Measurements from ENCODE around the gene UBE2V1. TPM values are rescaled to one million over a fixed set of nuclear protein-coding genes. Genes with fewer than 3 reads are reported as not detected.

The UBE2V1 gene
- total RNA-seq, 1 experiment from 2014 or later: 65.1 TPM

GRCh38 chr20:50099565-50099991, 13.4 kb downstream of the UBE2V1 start:
- Histone ChIP-seq H3K27me3 (ENCODE audit: control insufficient read depth, insufficient read depth, low read length) (no peaks in the 10 kb centered on the region), H3K36me3 (replicated peaks; ENCODE audit: control insufficient read depth, insufficient read depth, low read length) (peaks cover 9% of the 10 kb centered on the region), H3K4me3 (ENCODE audit: insufficient read depth, low read depth, low read length) (no peak overlapping the region)
- DNase-seq: peak; percentile 43

GRCh38 chr20:50099113-50099512, 13.8 kb downstream of the UBE2V1 start:
- Histone ChIP-seq H3K36me3 (replicated peaks; ENCODE audit: control insufficient read depth, insufficient read depth, low read length) (peaks cover 9% of the 10 kb centered on the region), H3K27me3 (ENCODE audit: control insufficient read depth, insufficient read depth, low read length) (no peaks in the 10 kb centered on the region), H3K4me3 (ENCODE audit: insufficient read depth, low read depth, low read length) (no peak overlapping the region)
- DNase-seq: no peak

- peaks cover 11% of the 10 kb centered on the region for H3K36me3 ChIP-seq (replicated peaks; ENCODE audit: control insufficient read depth, insufficient read depth, low read length)
- H3K27me3 ChIP-seq (ENCODE audit: control insufficient read depth, insufficient read depth, low read length): no peaks in the 10 kb centered on the region
- DNase-seq: no peak
- H3K4me3 ChIP-seq (ENCODE audit: insufficient read depth, low read depth, low read length): no peak overlapping the region
Observed at GRCh38 chr20:50098259-50098658, 14.7 kb downstream of the UBE2V1 start.

GRCh38 chr20:50097843-50098242, 15.1 kb downstream of the UBE2V1 start:
- Histone ChIP-seq H3K36me3 (replicated peaks; ENCODE audit: control insufficient read depth, insufficient read depth, low read length) (peaks cover 11% of the 10 kb centered on the region), H3K27me3 (ENCODE audit: control insufficient read depth, insufficient read depth, low read length) (no peaks in the 10 kb centered on the region), H3K4me3 (ENCODE audit: insufficient read depth, low read depth, low read length) (no peak overlapping the region)
- DNase-seq: no peak

- DNase-seq: no peak
Observed at GRCh38 chr20:50096237-50096636, 16.7 kb downstream of the UBE2V1 start.

GRCh38 chr20:50095476-50096078, 17.4 kb downstream of the UBE2V1 start:
- Histone ChIP-seq H3K27me3 (ENCODE audit: control insufficient read depth, insufficient read depth, low read length) (no peaks in the 10 kb centered on the region), H3K4me3 (ENCODE audit: insufficient read depth, low read depth, low read length) (no peak overlapping the region), H3K36me3 (replicated peaks; ENCODE audit: control insufficient read depth, insufficient read depth, low read length) (peaks cover 11% of the 10 kb centered on the region)
- no peak for DNase-seq

More at GRCh38 chr20:50096237-50096636, 16.7 kb downstream of the UBE2V1 start:
- Histone ChIP-seq H3K36me3 (replicated peaks; ENCODE audit: control insufficient read depth, insufficient read depth, low read length) (peaks cover 11% of the 10 kb centered on the region), H3K4me3 (ENCODE audit: insufficient read depth, low read depth, low read length) (no peak overlapping the region), H3K27me3 (ENCODE audit: control insufficient read depth, insufficient read depth, low read length) (no peaks in the 10 kb centered on the region)

GRCh38 chr20:50094522-50094921, 18.4 kb downstream of the UBE2V1 start:
- no peak for DNase-seq
- Histone ChIP-seq H3K27me3 (ENCODE audit: control insufficient read depth, insufficient read depth, low read length) (no peaks in the 10 kb centered on the region), H3K36me3 (replicated peaks; ENCODE audit: control insufficient read depth, insufficient read depth, low read length) (peaks cover 11% of the 10 kb centered on the region), H3K4me3 (ENCODE audit: insufficient read depth, low read depth, low read length) (no peak overlapping the region)

GRCh38 chr20:50093240-50093639, 19.7 kb downstream of the UBE2V1 start:
- Histone ChIP-seq H3K36me3 (replicated peaks; ENCODE audit: control insufficient read depth, insufficient read depth, low read length) (peaks cover 12% of the 10 kb centered on the region), H3K4me3 (ENCODE audit: insufficient read depth, low read depth, low read length) (no peak overlapping the region), H3K27me3 (ENCODE audit: control insufficient read depth, insufficient read depth, low read length) (no peaks in the 10 kb centered on the region)
- no peak for DNase-seq

GRCh38 chr20:50092436-50092835, 20.5 kb downstream of the UBE2V1 start:
- Histone ChIP-seq H3K36me3 (replicated peaks; ENCODE audit: control insufficient read depth, insufficient read depth, low read length) (peaks cover 12% of the 10 kb centered on the region), H3K4me3 (ENCODE audit: insufficient read depth, low read depth, low read length) (no peak overlapping the region), H3K27me3 (ENCODE audit: control insufficient read depth, insufficient read depth, low read length) (no peaks in the 10 kb centered on the region)
- no peak for DNase-seq

GRCh38 chr20:50089787-50090177, 23.2 kb downstream of the UBE2V1 start:
- Histone ChIP-seq H3K36me3 (replicated peaks; ENCODE audit: control insufficient read depth, insufficient read depth, low read length) (peaks cover 3% of the 10 kb centered on the region), H3K4me3 (ENCODE audit: insufficient read depth, low read depth, low read length) (no peak overlapping the region), H3K27me3 (ENCODE audit: control insufficient read depth, insufficient read depth, low read length) (no peaks in the 10 kb centered on the region)
- DNase-seq: no peak

GRCh38 chr20:50089140-50089786, 23.7 kb downstream of the UBE2V1 start:
- peaks cover 3% of the 10 kb centered on the region for H3K36me3 ChIP-seq (replicated peaks; ENCODE audit: control insufficient read depth, insufficient read depth, low read length)
- DNase-seq: no peak
- no peaks in the 10 kb centered on the region for H3K27me3 ChIP-seq (ENCODE audit: control insufficient read depth, insufficient read depth, low read length)
- no peak overlapping the region for H3K4me3 ChIP-seq (ENCODE audit: insufficient read depth, low read depth, low read length)

- Histone ChIP-seq H3K4me3 (ENCODE audit: insufficient read depth, low read depth, low read length) (no peak overlapping the region), H3K27me3 (ENCODE audit: control insufficient read depth, insufficient read depth, low read length) (no peaks in the 10 kb centered on the region), H3K36me3 (replicated peaks; ENCODE audit: control insufficient read depth, insufficient read depth, low read length) (peaks cover 2% of the 10 kb centered on the region)
- no peak for DNase-seq
Observed at GRCh38 chr20:50088022-50088421, 24.9 kb downstream of the UBE2V1 start.

- DNase-seq: peak; percentile 86
- Histone ChIP-seq H3K36me3 (replicated peaks; ENCODE audit: control insufficient read depth, insufficient read depth, low read length) (peaks cover 7% of the 10 kb centered on the region), H3K27me3 (ENCODE audit: control insufficient read depth, insufficient read depth, low read length) (no peaks in the 10 kb centered on the region), H3K4me3 (ENCODE audit: insufficient read depth, low read depth, low read length) (no peak overlapping the region)
Observed at GRCh38 chr20:50085481-50086365, 27.2 kb downstream of the UBE2V1 start.

- Histone ChIP-seq H3K27me3 (ENCODE audit: control insufficient read depth, insufficient read depth, low read length) (no peaks in the 10 kb centered on the region), H3K4me3 (ENCODE audit: insufficient read depth, low read depth, low read length) (no peak overlapping the region), H3K36me3 (replicated peaks; ENCODE audit: control insufficient read depth, insufficient read depth, low read length) (peaks cover 7% of the 10 kb centered on the region)
- DNase-seq: no peak
Observed at GRCh38 chr20:50085146-50085480, 27.8 kb downstream of the UBE2V1 start.

GRCh38 chr20:50083034-50083433, 29.9 kb downstream of the UBE2V1 start:
- H3K27me3 ChIP-seq (ENCODE audit: control insufficient read depth, insufficient read depth, low read length): no peaks in the 10 kb centered on the region
- no peak for DNase-seq
- peaks cover 5% of the 10 kb centered on the region for H3K36me3 ChIP-seq (replicated peaks; ENCODE audit: control insufficient read depth, insufficient read depth, low read length)
- no peak overlapping the region for H3K4me3 ChIP-seq (ENCODE audit: insufficient read depth, low read depth, low read length)
